PFSK-1 (cell line): Measurements from ENCODE around the gene RITA1.

ENCODE experiments used
- FOXP2 ChIP-seq: optimal IDR thresholded peaks from 2 replicates; pipeline ENCODE3; 2011; ENCODE audit warnings: borderline replicate concordance, control low read depth, inconsistent platforms; ENCODE audit not compliant: insufficient read depth; ENCODE audit errors: extremely low read length, extremely low read depth
- POLR2AphosphoS5 ChIP-seq: IDR thresholded peaks from 2 replicates; pipeline ENCODE4 v1.6.1; 2012; ENCODE audit warnings: low read depth, mild to moderate bottlenecking, control low read depth, low read length, moderate library complexity
- REST ChIP-seq, 2 experiments: IDR thresholded peaks; 2 replicates each; pipeline versions ENCODE4 v1.6.1 to v1.8.0; 2011 to 2012; ENCODE audit warnings: low read depth in 2 of 2, low read length in 2 of 2, control low read depth in 1 of 2, inconsistent platforms in 1 of 2, mild to moderate bottlenecking in 1 of 2, moderate library complexity in 1 of 2; ENCODE audit not compliant: insufficient read depth in 1 of 2
- SIN3A ChIP-seq: IDR thresholded peaks from 2 replicates; pipeline ENCODE4 v1.6.1; 2012; ENCODE audit warnings: mild to moderate bottlenecking, low read length, moderate library complexity, borderline replicate concordance; ENCODE audit not compliant: insufficient read depth
- TAF1 ChIP-seq: IDR thresholded peaks from 2 replicates; pipeline ENCODE4 v1.6.1; 2012; ENCODE audit warnings: low read length, control low read depth, borderline replicate concordance; ENCODE audit not compliant: insufficient read depth

RITA1 gene

GRCh38 chr12:113237748-113238147, 52.2 kb downstream of the RITA1 start:
- no peak for TF ChIP-seq REST (IDR thresholded peaks at IDR 0.05; ENCODE audit: insufficient read depth in 1 of 2, low read depth in 2 of 2, low read length in 2 of 2)
- no peak for TF ChIP-seq SIN3A
- TF ChIP-seq FOXP2: no peak
- no peak for TF ChIP-seq TAF1
- TF ChIP-seq POLR2AphosphoS5: no peak

- no peak for TF ChIP-seq SIN3A
- TF ChIP-seq REST (IDR thresholded peaks at IDR 0.05; ENCODE audit: insufficient read depth in 1 of 2, low read depth in 2 of 2, low read length in 2 of 2): no peak
- no peak for TF ChIP-seq FOXP2
- TF ChIP-seq TAF1: no peak
- no peak for TF ChIP-seq POLR2AphosphoS5
These were observed 52.8 kb downstream of the RITA1 start for GRCh38 chr12:113238309-113238708.

GRCh38 chr12:113239288-113239771, 53.8 kb downstream of the RITA1 start:
- TF ChIP-seq SIN3A (no peak), REST (IDR thresholded peaks at IDR 0.05; ENCODE audit: insufficient read depth in 1 of 2, low read depth in 2 of 2, low read length in 2 of 2) (no peak), TAF1 (no peak), POLR2AphosphoS5 (no peak), FOXP2 (no peak)

GRCh38 chr12:113239811-113240331, 54.4 kb downstream of the RITA1 start:
- TF ChIP-seq TAF1: no peak
- no peak for TF ChIP-seq SIN3A
- no peak for TF ChIP-seq POLR2AphosphoS5
- TF ChIP-seq REST (IDR thresholded peaks at IDR 0.05; ENCODE audit: insufficient read depth in 1 of 2, low read depth in 2 of 2, low read length in 2 of 2): no peak
- TF ChIP-seq FOXP2: no peak
